Vagina (tissue), 2 donors: ENCODE data around the gene DPP8. TPM values are rescaled to one million over a fixed set of nuclear protein-coding genes. Genes with fewer than 3 reads are reported as not detected.

ENCODE experiments used
- DNase-seq, 2 donors: peaks; one replicate each; pipeline ENCODE4 v3.0.0-alpha.2; 2017; ENCODE audit errors: extremely low spot score in 2 of 2
- H3K27ac ChIP-seq: fragments of 200-600 bp; sonication (generic); one replicate; pipeline ENCODE4 v1.5.1; 2019
- H3K27me3 ChIP-seq: fragments of 200-600 bp; sonication (generic); one replicate; pipeline ENCODE4 v1.5.1; 2019
- H3K36me3 ChIP-seq, 2 donors: fragments of 200-600 bp; sonication (generic); one replicate each; pipeline ENCODE4 v1.5.1; 2017 to 2019
- H3K4me1 ChIP-seq: fragments of 200-600 bp; sonication (generic); one replicate; pipeline ENCODE4 v1.5.1; 2019
- H3K4me3 ChIP-seq, 2 donors: fragments of 200-600 bp; sonication (generic); 1 replicate in 1 of 2; 2 replicates in 1 of 2; pipeline ENCODE4 v1.5.1; 2016 to 2019
- H3K9me3 ChIP-seq: fragments of 200-600 bp; sonication (generic); one replicate; pipeline ENCODE4 v1.5.1; 2019
- POLR2A ChIP-seq, 2 donors: fragments of 450-650 bp; IDR thresholded peaks; one replicate each; pipeline ENCODE4 v1.6.1; 2017; ENCODE audit warnings: antibody characterized with exemption in 2 of 2, mild to moderate bottlenecking in 2 of 2, moderate library complexity in 2 of 2
- POLR2AphosphoS5 ChIP-seq, 2 donors: sonication (generic); formaldehyde crosslinking; IDR thresholded peaks; one replicate each; pipeline ENCODE4 v1.9.0; 2017; ENCODE audit warnings: antibody characterized with exemption in 2 of 2, mild to moderate bottlenecking in 2 of 2, low read depth in 1 of 2; ENCODE audit not compliant: insufficient read depth in 1 of 2
- intact Hi-C: fragments of 100-400 bp; cut with DNase I; formaldehyde crosslinking; loops from one replicate; pipeline ENCODE4 v1.15.1; 2023
- total RNA-seq: library from RNA; depleted of rRNA; stranded (reverse); fragments of >200 nt; gene quantifications from one replicate; pipeline ENCODE4 v1.2.3, GENCODE V29; 2016
- TF ChIP-seq, protein P1 (sequence below), 3 experiments: fragments of 450-650 bp in 2 of 3; fragments of 200-600 bp in 1 of 3; sonication (generic) in 1 of 3; IDR thresholded peaks; one replicate each; pipeline ENCODE4 v1.5.1; 2017 to 2019; ENCODE audit warnings: antibody characterized with exemption in 3 of 3, mild to moderate bottlenecking in 2 of 3, moderate library complexity in 2 of 3

DPP8 gene
- total RNA-seq, 1 donor from 2014 or later: 28.2 TPM

GRCh38 chr15:65402961-65403360 lies 114.5 kb downstream of the DPP8 start:
- H3K4me3 ChIP-seq: no peak overlapping the region
- H3K9me3 ChIP-seq: no peaks in the 10 kb centered on the region
- no peak overlapping the region for H3K27ac ChIP-seq
- H3K27me3 ChIP-seq: no peaks in the 10 kb centered on the region
- intact Hi-C loops: no loop called here
- H3K36me3 ChIP-seq: no peaks in the 10 kb centered on the region
- no peaks in the 10 kb centered on the region for H3K4me1 ChIP-seq
- no peak for DNase-seq
- TF ChIP-seq, protein P1, sequence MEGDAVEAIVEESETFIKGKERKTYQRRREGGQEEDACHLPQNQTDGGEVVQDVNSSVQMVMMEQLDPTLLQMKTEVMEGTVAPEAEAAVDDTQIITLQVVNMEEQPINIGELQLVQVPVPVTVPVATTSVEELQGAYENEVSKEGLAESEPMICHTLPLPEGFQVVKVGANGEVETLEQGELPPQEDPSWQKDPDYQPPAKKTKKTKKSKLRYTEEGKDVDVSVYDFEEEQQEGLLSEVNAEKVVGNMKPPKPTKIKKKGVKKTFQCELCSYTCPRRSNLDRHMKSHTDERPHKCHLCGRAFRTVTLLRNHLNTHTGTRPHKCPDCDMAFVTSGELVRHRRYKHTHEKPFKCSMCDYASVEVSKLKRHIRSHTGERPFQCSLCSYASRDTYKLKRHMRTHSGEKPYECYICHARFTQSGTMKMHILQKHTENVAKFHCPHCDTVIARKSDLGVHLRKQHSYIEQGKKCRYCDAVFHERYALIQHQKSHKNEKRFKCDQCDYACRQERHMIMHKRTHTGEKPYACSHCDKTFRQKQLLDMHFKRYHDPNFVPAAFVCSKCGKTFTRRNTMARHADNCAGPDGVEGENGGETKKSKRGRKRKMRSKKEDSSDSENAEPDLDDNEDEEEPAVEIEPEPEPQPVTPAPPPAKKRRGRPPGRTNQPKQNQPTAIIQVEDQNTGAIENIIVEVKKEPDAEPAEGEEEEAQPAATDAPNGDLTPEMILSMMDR (IDR thresholded peaks at IDR 0.05): no peak
- TF ChIP-seq POLR2AphosphoS5 (IDR thresholded peaks at IDR 0.05; ENCODE audit: insufficient read depth in 1 of 2, low read depth in 1 of 2): no peak
- no peak for TF ChIP-seq POLR2A (IDR thresholded peaks at IDR 0.05)

DNA sequence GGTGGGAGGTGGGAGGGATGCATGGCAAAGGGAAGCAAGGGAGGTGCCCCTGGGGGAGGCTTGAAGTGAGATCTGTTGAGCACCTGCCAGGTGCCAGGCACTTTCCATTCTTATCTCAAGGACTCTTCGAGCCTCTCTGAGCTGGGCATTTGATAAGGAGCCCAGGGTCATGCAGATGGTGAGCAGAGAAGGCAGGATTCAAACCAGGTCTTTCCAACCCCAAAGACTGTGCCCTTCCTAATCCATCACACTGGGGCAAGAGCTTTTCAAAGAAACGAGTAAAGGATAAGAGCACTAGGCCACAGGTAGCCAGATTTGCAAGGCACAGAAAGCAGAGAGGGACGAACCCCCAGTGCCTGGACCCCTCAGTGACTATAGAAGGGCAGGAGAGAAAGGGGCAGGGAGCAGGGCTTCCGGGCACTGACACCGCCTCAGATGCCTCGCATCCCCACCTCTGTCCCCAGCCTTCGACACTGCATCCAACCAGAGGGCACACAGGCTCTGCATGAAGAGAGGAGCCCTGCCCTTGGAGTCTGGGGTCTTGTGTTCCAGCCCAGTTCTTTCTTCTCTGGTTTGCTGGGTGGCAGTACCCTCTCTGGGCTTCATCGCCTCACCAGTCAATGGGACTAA lies 115.8 kb downstream of the DPP8 start:
- H3K27ac ChIP-seq: peak overlapping the region; percentile 33
- H3K27me3 ChIP-seq: no peaks in the 10 kb centered on the region
- H3K4me3 ChIP-seq: no peak overlapping the region
- no peaks in the 10 kb centered on the region for H3K9me3 ChIP-seq
- H3K4me1 ChIP-seq: peaks cover 3% of the 10 kb centered on the region
- no peak for DNase-seq
- no peak for TF ChIP-seq POLR2AphosphoS5 (IDR thresholded peaks at IDR 0.05; ENCODE audit: insufficient read depth in 1 of 2, low read depth in 1 of 2)
- TF ChIP-seq POLR2A (IDR thresholded peaks at IDR 0.05): no peak
- TF ChIP-seq, protein P1 (IDR thresholded peaks at IDR 0.05): no peak
- intact Hi-C loops: no loop called here
- no peaks in the 10 kb centered on the region for H3K36me3 ChIP-seq

- Histone ChIP-seq H3K4me3 (no peak overlapping the region), H3K27ac (peak overlapping the region; percentile 33), H3K36me3 (no peaks in the 10 kb centered on the region), H3K27me3 (no peaks in the 10 kb centered on the region), H3K4me1 (peaks cover 5% of the 10 kb centered on the region), H3K9me3 (no peaks in the 10 kb centered on the region)
- intact Hi-C loops: no loop called here
- TF ChIP-seq POLR2A (IDR thresholded peaks at IDR 0.05): no peak
- TF ChIP-seq, protein P1 (IDR thresholded peaks at IDR 0.05): peak in 2 of 3 experiments; percentile 14 to 39
- no peak for DNase-seq
Measured at GRCh38 chr15:65400760-65401610, 116.5 kb downstream of the DPP8 start.

DNA sequence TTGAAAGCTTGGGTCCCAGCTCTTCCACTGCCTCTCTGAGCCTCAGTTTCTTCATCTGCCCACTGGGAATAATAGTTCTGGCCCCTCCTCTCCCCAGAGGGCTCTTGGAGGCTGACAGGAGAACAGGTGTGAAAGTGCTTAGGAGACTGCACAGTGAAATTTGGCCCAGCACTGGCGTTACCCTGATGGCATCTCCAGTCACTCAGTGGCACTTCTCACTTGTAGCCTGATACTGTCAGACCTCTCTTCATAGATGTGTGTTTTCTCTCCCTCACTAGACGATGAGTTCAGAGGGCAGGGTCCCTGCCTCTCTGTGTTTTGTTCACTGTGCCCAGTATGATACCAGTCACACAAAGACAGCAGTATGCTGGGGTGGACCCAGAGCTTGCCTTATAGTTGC lies 117.5 kb downstream of the DPP8 start:
- H3K4me3 ChIP-seq: no peak overlapping the region
- no peak overlapping the region for H3K27ac ChIP-seq
- H3K9me3 ChIP-seq: no peaks in the 10 kb centered on the region
- H3K36me3 ChIP-seq: no peaks in the 10 kb centered on the region
- no peak for DNase-seq
- intact Hi-C loops: no loop called here
- TF ChIP-seq, protein P1 (IDR thresholded peaks at IDR 0.05): no peak
- TF ChIP-seq POLR2AphosphoS5 (IDR thresholded peaks at IDR 0.05; ENCODE audit: insufficient read depth in 1 of 2, low read depth in 1 of 2) (no peak), POLR2A (IDR thresholded peaks at IDR 0.05) (no peak)
- peaks cover 5% of the 10 kb centered on the region for H3K4me1 ChIP-seq
- H3K27me3 ChIP-seq: no peaks in the 10 kb centered on the region
